PFSK-1 (cell line): Measurements from ENCODE around the gene NCOA1.

Experiments used
- FOXP2 ChIP-seq: optimal IDR thresholded peaks from 2 replicates; pipeline ENCODE3; 2011; ENCODE audit warnings: borderline replicate concordance, control low read depth, inconsistent platforms; ENCODE audit not compliant: insufficient read depth; ENCODE audit errors: extremely low read length, extremely low read depth
- POLR2AphosphoS5 ChIP-seq: IDR thresholded peaks from 2 replicates; pipeline ENCODE4 v1.6.1; 2012; ENCODE audit warnings: low read depth, mild to moderate bottlenecking, control low read depth, low read length, moderate library complexity
- REST ChIP-seq, 2 experiments: IDR thresholded peaks; 2 replicates each; pipeline versions ENCODE4 v1.6.1 to v1.8.0; 2011 to 2012; ENCODE audit warnings: low read depth in 2 of 2, low read length in 2 of 2, control low read depth in 1 of 2, inconsistent platforms in 1 of 2, mild to moderate bottlenecking in 1 of 2, moderate library complexity in 1 of 2; ENCODE audit not compliant: insufficient read depth in 1 of 2
- SIN3A ChIP-seq: IDR thresholded peaks from 2 replicates; pipeline ENCODE4 v1.6.1; 2012; ENCODE audit warnings: mild to moderate bottlenecking, low read length, moderate library complexity, borderline replicate concordance; ENCODE audit not compliant: insufficient read depth
- TAF1 ChIP-seq: IDR thresholded peaks from 2 replicates; pipeline ENCODE4 v1.6.1; 2012; ENCODE audit warnings: low read length, control low read depth, borderline replicate concordance; ENCODE audit not compliant: insufficient read depth

The NCOA1 gene

GRCh38 chr2:24576146-24576545 lies 85.1 kb downstream of the NCOA1 start:
- TF ChIP-seq TAF1 (no peak), FOXP2 (no peak), SIN3A (no peak), REST (IDR thresholded peaks at IDR 0.05; ENCODE audit: insufficient read depth in 1 of 2, low read depth in 2 of 2, low read length in 2 of 2) (no peak), POLR2AphosphoS5 (no peak)

- no peak for TF ChIP-seq POLR2AphosphoS5
- no peak for TF ChIP-seq TAF1
Measured at GRCh38 chr2:24576617-24577016, 85.6 kb downstream of the NCOA1 start.

DNA sequence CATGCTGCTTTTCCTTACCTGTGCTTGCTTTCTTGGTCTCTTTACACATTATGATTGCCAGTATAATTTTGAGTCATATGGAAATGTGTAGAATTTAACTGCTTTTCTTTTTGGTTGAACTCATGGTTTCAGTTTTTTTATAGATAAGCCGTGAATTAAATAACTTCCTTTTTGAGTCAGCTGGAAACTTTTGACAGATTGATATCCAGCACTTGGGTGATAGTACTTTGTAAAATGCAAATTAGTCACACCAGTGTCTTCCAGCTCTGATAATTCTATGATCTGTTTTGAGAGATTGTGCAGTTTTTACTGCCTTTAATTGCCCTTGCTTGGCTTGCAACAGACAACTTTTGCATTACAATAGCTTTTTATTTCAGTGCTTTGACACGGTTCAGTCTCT lies 86.4 kb downstream of the NCOA1 start:
- TF ChIP-seq FOXP2 (no peak), POLR2AphosphoS5 (no peak), SIN3A (no peak), TAF1 (no peak), REST (IDR thresholded peaks at IDR 0.05; ENCODE audit: insufficient read depth in 1 of 2, low read depth in 2 of 2, low read length in 2 of 2) (no peak)

DNA sequence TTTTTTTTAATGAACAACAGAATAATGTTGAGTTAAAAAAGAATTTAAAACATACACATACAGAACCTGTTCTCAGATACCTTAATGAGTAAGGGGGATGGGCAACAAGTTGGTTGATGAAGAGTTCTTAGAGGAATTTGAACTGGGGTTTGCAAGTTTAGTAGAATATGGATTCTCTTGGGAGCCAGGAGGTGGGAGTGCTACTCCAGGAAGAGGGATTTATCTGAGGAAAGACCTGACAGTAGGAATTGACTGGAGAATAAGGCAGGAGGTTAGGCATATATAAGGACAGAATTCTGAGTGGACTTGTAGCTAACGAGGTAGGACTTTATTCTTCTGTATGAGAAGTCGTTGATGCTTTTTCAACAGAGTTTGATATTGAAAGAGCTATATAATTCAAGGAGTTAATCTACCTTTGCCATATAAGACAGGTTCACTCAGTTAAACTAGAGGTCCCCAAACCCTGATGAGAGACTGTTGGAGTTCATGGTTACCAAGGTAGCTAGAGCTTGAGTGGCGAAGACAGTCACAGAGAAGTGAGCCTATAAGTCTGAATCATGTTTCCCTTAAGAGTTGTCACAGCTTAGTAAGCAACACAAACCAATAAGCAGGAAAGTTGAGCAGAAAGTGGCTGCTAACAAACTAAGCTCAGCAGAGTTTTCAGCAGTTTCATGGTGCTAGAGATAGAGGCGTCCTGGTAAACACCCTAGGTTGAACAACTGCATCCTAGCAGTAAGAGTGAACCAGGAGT lies 88.2 kb downstream of the NCOA1 start:
- TF ChIP-seq POLR2AphosphoS5 (no peak), REST (IDR thresholded peaks at IDR 0.05; ENCODE audit: insufficient read depth in 1 of 2, low read depth in 2 of 2, low read length in 2 of 2) (no peak), TAF1 (no peak), FOXP2 (no peak)

DNA sequence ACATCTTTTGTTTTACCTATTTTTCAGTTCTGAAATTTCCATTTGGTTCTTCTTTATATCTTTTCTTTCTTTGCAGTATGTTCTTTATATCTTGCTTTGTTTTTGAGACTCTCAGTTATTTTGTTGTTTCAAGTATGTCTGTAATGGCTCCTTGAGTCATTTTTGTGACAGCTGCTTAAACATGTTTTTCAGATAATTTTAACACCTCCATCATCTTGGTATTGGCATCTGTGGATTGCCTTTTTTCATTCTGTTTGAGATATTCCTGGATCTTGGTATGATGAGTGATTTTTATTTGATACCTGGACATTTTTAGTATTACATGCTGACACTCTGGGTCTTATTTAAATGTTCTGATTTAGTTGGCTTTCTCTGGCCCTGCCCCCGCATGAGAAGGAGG lies 89.5 kb downstream of the NCOA1 start:
- TF ChIP-seq FOXP2 (no peak), REST (IDR thresholded peaks at IDR 0.05; ENCODE audit: insufficient read depth in 1 of 2, low read depth in 2 of 2, low read length in 2 of 2) (no peak), POLR2AphosphoS5 (no peak), TAF1 (no peak), SIN3A (no peak)
